Dedifferentiated amniotic fluid mesenchymal stem cell (primary cell): ENCODE measurements around the gene PRAMEF4.
"Not testable (repeated sequence)": the region's sequence is repeated elsewhere in the genome, so short reads cannot be mapped to it uniquely, and the experiment has no call there.

Experiments used
- DNase-seq: peaks from one replicate; pipeline ENCODE4 v3.0.0-alpha.2; 2016; ENCODE audit errors: extremely low spot score

PRAMEF4 gene

DNA sequence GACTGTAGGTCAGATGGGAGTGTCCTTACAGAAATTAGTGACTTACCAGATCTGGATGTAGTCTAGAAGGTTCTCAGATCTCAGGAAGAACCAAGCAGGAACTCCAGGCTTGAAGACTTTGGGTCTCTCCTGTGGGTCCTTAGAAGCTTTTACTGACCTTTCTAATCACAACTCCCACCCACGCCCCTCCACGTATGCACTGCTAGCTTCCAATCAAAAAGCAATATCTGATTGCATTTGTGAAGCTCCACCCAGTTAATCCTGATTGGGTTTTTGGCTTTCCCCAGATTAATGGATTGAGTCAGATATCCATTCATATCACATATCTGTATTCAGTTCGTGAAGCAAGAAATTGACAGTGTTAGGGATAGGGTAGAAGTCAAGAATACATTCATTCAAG lies at the start of gene PRAMEF4:
PRAMEF4 (minus strand) TSS at position 101 of the 400 bp plus-strand sequence. CDS start 2,807 bp downstream, outside the sequence.
- DNase-seq, result not testable (repeated sequence)

- DNase-seq, result not testable (repeated sequence)
These were observed 38.4 kb upstream of the PRAMEF4 start for GRCh38 chr1:12924368-12924767.

GRCh38 chr1:12921749-12922148 lies 35.7 kb upstream of the PRAMEF4 start:
- not testable (repeated sequence) for DNase-seq

GRCh38 chr1:12916310-12916709 lies 30.3 kb upstream of the PRAMEF4 start, which contains the start of gene PRAMEF7:
PRAMEF7 (plus strand) TSS chr1:12916610; CDS start chr1:12917693, 1,083 bp downstream.
- not testable (repeated sequence) for DNase-seq

GRCh38 chr1:12903793-12904572 lies 18.0 kb upstream of the PRAMEF4 start:
- DNase-seq, result not testable (repeated sequence)

- not testable (repeated sequence) for DNase-seq
These were observed 13.2 kb upstream of the PRAMEF4 start for GRCh38 chr1:12899186-12899585.

GRCh38 chr1:12898170-12898569 lies 12.2 kb upstream of the PRAMEF4 start, which contains the start of gene PRAMEF10:
PRAMEF10 (minus strand) TSS chr1:12898270; CDS start chr1:12895847, 2,423 bp downstream.
- not testable (repeated sequence) for DNase-seq

DNA sequence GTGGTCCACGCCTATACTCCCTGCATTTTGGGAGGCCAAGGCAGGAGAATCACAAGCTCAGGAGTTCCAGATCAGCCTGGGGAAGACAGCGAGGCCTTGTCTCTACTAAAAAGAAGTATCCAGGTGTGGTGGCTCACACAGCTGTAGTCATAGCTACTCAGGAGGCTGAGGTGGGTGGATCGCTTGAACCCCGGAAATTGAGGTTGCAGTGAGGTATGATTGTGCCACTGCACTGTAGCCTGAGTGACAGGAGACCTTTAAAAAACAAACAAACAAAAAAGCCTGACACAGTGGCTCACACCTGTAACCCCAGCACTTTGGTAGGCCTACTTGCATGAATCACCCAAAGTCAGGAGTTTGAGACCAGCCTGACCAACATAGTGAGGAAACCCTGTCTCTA lies 7.5 kb downstream of the PRAMEF4 start:
- DNase-seq, result not testable (repeated sequence)

DNA sequence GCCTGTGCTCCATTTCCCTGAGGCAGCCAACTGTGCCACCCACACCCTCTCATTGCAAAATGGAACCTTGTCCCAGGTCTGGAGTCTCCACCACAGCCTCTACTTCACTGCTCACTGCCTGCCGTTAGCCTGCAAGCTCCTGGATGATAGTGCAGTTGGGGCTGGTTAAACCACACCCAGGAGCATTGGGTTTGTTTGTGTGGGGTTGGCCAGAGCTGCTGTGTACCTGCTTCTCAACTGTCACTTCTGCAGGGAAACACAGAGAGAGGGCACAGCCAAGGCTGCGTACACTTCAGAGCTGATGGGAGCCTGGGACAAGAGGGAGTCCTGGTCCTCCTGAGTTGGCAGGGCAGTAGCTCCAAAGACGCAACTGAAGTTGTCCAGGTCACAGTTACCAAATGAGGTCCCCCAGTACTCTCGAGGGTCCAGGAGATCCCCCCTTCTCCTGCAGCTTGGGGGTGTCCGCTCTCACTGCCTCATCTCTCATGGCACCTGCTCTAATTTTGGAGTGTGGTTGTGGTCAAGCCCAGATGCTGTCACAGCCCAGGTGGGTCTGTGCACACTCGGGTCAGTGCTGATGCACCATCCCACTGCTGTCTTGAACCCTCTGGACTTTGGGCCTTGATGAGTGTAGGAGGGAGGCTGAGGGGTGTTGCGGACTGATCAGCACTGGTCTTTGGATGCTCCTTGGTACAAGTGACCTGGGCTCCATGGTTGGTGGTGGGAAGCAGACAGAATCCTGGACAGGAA lies 22.7 kb downstream of the PRAMEF4 start:
- not testable (repeated sequence) for DNase-seq

GRCh38 chr1:12856786-12857185 lies 29.2 kb downstream of the PRAMEF4 start, which contains the start of gene PRAMEF2:
PRAMEF2 (plus strand) TSS chr1:12857086; CDS start chr1:12859010, 1,924 bp downstream.
- not testable (repeated sequence) for DNase-seq

DNA sequence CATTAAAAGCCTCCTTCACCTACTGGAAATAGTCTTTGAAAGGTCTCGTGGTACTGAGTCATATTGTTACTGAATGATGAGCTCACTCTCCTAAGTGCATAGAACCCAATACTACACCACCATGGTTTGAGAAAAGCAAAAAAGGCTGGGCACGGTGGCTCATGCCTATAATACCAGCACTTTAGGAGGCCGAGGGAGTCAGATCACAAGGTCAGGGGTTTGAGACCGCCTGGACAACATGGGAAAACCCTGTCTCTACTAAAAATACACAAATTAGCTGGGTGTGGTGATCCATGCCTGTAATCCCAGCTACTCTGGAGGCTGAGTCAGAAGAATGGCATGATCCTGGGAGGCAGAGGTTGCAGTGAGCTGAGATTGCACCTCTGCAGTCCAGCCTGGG lies 34.2 kb downstream of the PRAMEF4 start:
- DNase-seq, result no peak

- DNase-seq, result not testable (repeated sequence)
These were observed 37.4 kb downstream of the PRAMEF4 start, which contains the start of gene HNRNPCL1 for GRCh38 chr1:12848620-12849019. HNRNPCL1 (minus strand) TSS chr1:12848720; CDS start chr1:12848289, 431 bp downstream.

DNA sequence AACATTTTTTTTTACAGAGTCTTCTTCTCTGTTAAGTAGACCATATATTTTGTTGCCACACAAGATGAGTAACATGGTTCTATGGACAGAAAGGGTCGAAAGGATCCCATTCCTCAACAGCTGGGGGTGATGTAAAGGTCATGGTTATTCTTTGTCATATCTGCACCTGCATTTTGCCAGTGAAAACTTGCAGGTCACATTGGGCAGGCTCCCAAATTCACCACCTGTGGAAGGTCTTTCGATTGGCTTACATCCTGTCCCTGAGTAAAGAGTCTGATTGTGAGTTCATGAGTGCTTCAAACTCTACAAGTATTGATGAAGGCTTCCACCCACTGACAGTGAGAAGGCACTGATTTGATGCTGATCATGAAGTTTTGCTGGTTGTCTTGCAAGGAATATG lies 52.8 kb downstream of the PRAMEF4 start:
- not testable (repeated sequence) for DNase-seq

- DNase-seq, result not testable (repeated sequence)
These were observed 54.7 kb downstream of the PRAMEF4 start, which contains the start of gene PRAMEF11 for GRCh38 chr1:12831310-12831709. PRAMEF11 (minus strand) TSS chr1:12831410; CDS start chr1:12828789, 2,621 bp downstream.
